OCI-LY7 (cell line): ENCODE measurements around the gene HMCN1. TPM values are rescaled to one million over a fixed set of nuclear protein-coding genes. Genes with fewer than 3 reads are reported as not detected.

Source experiments
- BruUV-seq: library from RNA; stranded (reverse); fragments of 400-500 nt; replicated peaks from 2 replicates; lab custom pipeline; 2021; lab: Mats Ljungman, UMichigan
- CTCF ChIA-PET: fragments of 300-600 bp; sonication (Branson Sonifier 250); formaldehyde crosslinking; loops from one replicate; lab custom pipeline; 2022; ENCODE audit warnings: antibody characterized with exemption; ENCODE audit not compliant: unreplicated experiment; lab: Charles Lee
- POLR2A ChIA-PET: fragments of 300-600 bp; sonication (Branson Sonifier 250); formaldehyde crosslinking; loops from one replicate; lab custom pipeline; 2022; ENCODE audit warnings: antibody characterized with exemption; lab: Charles Lee
- DNase-seq: peaks from one replicate; pipeline ENCODE4 v3.0.0-alpha.2; 2015; ENCODE audit warnings: low spot score
- H2AFZ ChIP-seq: fragments of 200-600 bp; sonication (generic), shearing (Covaris generic); 2 replicates; pipeline ENCODE4 v1.6.1; 2014; ENCODE audit warnings: mild to moderate bottlenecking, antibody characterized with exemption, low read length, moderate library complexity
- H3K27ac ChIP-seq: fragments of 200-600 bp; sonication (generic); 2 replicates; pipeline ENCODE4 v1.5.1; 2014; ENCODE audit warnings: mixed run types, low read depth, mild to moderate bottlenecking, moderate library complexity, low read length, inconsistent platforms; ENCODE audit not compliant: poor library complexity, severe bottlenecking
- H3K36me3 ChIP-seq: fragments of 200-600 bp; sonication (generic); 2 replicates; pipeline ENCODE4 v1.6.1; 2014; ENCODE audit warnings: mild to moderate bottlenecking, antibody characterized with exemption, low read length, moderate library complexity, mixed read lengths; ENCODE audit not compliant: insufficient read depth
- H3K4me1 ChIP-seq: fragments of 200-600 bp; sonication (generic); 2 replicates; pipeline ENCODE4 v1.5.1; 2014; ENCODE audit warnings: mild to moderate bottlenecking, low read length; ENCODE audit not compliant: insufficient read depth, poor library complexity, severe bottlenecking
- H3K4me2 ChIP-seq: fragments of 200-600 bp; sonication (generic); 2 replicates; pipeline ENCODE4 v1.6.1; 2014; ENCODE audit warnings: mild to moderate bottlenecking, low read length
- H3K4me3 ChIP-seq: fragments of 200-600 bp; sonication (generic); 2 replicates; pipeline ENCODE4 v1.5.1; 2014; ENCODE audit warnings: mild to moderate bottlenecking, low read depth, low read length; ENCODE audit not compliant: poor library complexity, severe bottlenecking
- H3K79me2 ChIP-seq: fragments of 200-600 bp; sonication (generic); 2 replicates; pipeline ENCODE4 v1.6.1; 2016; ENCODE audit warnings: low read depth, mild to moderate bottlenecking, low read length, moderate library complexity, mixed read lengths; ENCODE audit not compliant: insufficient read depth
- H3K9me2 ChIP-seq: fragments of 200-600 bp; sonication (generic); 2 replicates; pipeline ENCODE4 v1.6.1; 2016; ENCODE audit warnings: mild to moderate bottlenecking, low read length, mixed read lengths; ENCODE audit not compliant: insufficient read depth
- H3K9me3 ChIP-seq: fragments of 200-600 bp; sonication (generic); 2 replicates; pipeline ENCODE4 v1.6.1; 2014; ENCODE audit warnings: mild to moderate bottlenecking, mixed run types, low read length, mixed read lengths
- H4K20me1 ChIP-seq: fragments of 200-600 bp; sonication (generic); 2 replicates; pipeline ENCODE4 v1.6.1; 2014; ENCODE audit warnings: mild to moderate bottlenecking, antibody characterized with exemption, low read length, moderate library complexity, mixed read lengths; ENCODE audit not compliant: insufficient read depth
- EZH2phosphoT487 ChIP-seq: fragments of 200-600 bp; sonication (generic); IDR thresholded peaks from 2 replicates; pipeline ENCODE4 v1.6.1; 2018; ENCODE audit warnings: low read depth, borderline replicate concordance, mild to moderate bottlenecking, mixed run types, antibody characterized with exemption, low read length, moderate library complexity, mixed read lengths
- intact Hi-C: fragments of 100-400 bp; cut with micrococcal nuclease; formaldehyde crosslinking; loops from one replicate; pipeline ENCODE4 v1.10.0; 2022; ENCODE audit not compliant: unreplicated experiment
- total RNA-seq, 2 experiments: library from RNA; depleted of rRNA in 1 of 2; stranded (reverse); fragments of >200 nt in 1 of 2; shearing (Covaris generic) in 1 of 2; gene quantifications; 2 replicates each; pipeline ENCODE4 v1.2.3, GENCODE V29; 2014 to 2022
- TF ChIP-seq, protein P1 (sequence below): fragments of 200-600 bp; sonication (generic); conservative IDR thresholded peaks from 2 replicates; pipeline ENCODE4 v1.5.1; 2014; ENCODE audit warnings: mild to moderate bottlenecking, antibody characterized with exemption, low read length, moderate library complexity, mixed read lengths

The HMCN1 gene
- total RNA-seq, 2 experiments from 2014 or later, result 0.02 TPM; not detected in 1

DNA sequence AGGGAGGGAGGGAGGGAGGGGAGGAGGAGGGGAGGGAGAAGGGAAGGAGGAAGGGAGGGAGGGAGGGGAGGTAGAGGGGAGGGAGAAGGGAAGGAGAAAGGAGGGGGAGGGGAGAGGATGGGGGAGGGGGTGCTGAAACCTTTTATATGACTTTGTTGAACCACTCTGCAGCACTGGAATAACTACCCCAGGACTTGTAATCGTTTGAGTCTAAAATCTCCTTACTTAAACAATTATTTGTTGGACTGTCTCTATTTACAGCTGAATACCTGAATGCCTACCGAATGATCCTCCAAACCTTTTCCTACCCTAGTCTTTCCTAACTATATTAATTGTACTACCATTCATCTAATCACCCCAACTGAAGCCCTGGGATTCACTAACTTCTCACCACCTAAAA, 459.0 kb downstream of the HMCN1 start:
- no peaks in the 10 kb centered on the region for H4K20me1 ChIP-seq
- TF ChIP-seq, protein P1, sequence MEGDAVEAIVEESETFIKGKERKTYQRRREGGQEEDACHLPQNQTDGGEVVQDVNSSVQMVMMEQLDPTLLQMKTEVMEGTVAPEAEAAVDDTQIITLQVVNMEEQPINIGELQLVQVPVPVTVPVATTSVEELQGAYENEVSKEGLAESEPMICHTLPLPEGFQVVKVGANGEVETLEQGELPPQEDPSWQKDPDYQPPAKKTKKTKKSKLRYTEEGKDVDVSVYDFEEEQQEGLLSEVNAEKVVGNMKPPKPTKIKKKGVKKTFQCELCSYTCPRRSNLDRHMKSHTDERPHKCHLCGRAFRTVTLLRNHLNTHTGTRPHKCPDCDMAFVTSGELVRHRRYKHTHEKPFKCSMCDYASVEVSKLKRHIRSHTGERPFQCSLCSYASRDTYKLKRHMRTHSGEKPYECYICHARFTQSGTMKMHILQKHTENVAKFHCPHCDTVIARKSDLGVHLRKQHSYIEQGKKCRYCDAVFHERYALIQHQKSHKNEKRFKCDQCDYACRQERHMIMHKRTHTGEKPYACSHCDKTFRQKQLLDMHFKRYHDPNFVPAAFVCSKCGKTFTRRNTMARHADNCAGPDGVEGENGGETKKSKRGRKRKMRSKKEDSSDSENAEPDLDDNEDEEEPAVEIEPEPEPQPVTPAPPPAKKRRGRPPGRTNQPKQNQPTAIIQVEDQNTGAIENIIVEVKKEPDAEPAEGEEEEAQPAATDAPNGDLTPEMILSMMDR, result no peak
- TF ChIP-seq EZH2phosphoT487, result no peak
- no peak overlapping the region for H3K4me2 ChIP-seq
- H3K36me3 ChIP-seq, result no peaks in the 10 kb centered on the region
- H3K4me3 ChIP-seq, result no peak overlapping the region
- BruUV-seq, result no TSS peak
- intact Hi-C loops, result no loop called here
- no peaks in the 10 kb centered on the region for H3K9me3 ChIP-seq
- H3K27ac ChIP-seq, result no peak overlapping the region
- H3K9me2 ChIP-seq, result no peaks in the 10 kb centered on the region
- POLR2A ChIA-PET, result no interaction called here
- no peak for DNase-seq
- H2AFZ ChIP-seq, result no peak overlapping the region
- H3K79me2 ChIP-seq, result no peaks in the 10 kb centered on the region
- CTCF ChIA-PET, result no interaction called here
- no peaks in the 10 kb centered on the region for H3K4me1 ChIP-seq

DNA sequence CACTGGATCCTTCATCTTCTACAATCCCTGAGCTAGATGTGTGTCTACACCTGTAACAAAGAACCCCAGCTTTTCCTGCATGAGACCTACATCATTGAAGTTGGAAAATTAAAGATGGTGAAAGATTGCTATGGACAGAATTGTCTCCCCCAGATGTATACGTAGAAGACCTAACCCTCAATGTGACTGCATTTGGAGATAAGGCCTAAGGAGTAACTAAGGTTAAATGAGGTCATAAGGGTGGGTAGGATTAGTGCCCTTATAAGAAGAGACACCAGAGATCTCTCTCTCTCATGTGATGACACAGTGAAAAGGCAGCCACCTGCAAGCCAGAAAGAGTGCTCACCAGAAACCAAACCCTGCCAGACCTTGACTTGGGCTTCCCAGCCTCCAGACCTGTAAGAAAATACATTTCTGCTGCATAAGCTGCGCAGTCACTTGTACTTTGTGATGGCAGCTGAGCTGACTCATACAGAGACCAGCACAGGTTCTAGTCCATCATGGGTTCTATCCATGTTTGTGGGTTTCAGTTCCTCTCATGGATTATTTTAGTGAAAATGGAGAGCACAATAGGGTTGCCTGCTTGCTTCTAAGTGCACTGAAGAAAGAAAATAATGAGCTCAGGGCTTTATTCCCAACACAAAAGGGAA, 460.0 kb downstream of the HMCN1 start:
- Histone ChIP-seq H2AFZ (no peak overlapping the region), H3K27ac (no peak overlapping the region), H3K36me3 (no peaks in the 10 kb centered on the region), H3K4me2 (no peak overlapping the region), H3K4me3 (no peak overlapping the region), H3K9me3 (no peaks in the 10 kb centered on the region), H3K9me2 (no peaks in the 10 kb centered on the region), H3K79me2 (no peaks in the 10 kb centered on the region), H3K4me1 (no peaks in the 10 kb centered on the region), H4K20me1 (no peaks in the 10 kb centered on the region)
- no peak for TF ChIP-seq EZH2phosphoT487
- TF ChIP-seq, protein P1, result no peak
- POLR2A ChIA-PET, result interaction anchor here (1.0 to 1.1 kb wide), 2 partner anchors 15 to 16 kb away, joined by 3 to 4 read pairs; no protein-coding TSS in a partner anchor
- no TSS peak for BruUV-seq
- intact Hi-C loops, result no loop called here
- CTCF ChIA-PET, result no interaction called here
- no peak for DNase-seq

DNA sequence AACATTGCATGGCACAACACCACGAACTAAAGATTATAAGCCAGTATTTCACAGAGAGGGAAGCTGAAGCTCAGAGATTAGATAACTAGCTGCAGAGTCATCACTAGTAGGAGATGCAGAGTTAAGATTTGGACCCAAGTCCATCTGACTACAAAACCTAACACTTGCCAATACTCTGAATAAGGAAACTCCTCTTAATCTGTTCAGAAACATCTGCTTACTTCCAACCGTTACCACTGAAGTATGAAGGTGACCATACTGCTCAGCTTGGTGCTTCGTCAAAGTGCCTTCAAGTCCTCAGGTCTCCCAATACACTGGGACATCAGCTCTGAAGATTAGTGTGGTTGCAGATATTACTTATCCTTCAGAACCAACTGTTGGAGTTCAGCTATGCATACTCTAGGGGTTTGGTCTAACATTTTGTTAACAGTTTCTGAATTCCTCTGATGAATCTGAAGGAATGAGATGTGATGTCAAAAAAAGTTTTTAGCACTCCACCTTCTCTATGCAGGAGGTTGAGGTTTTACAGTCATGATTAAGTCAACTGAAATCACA, 461.3 kb downstream of the HMCN1 start:
- TF ChIP-seq EZH2phosphoT487, result no peak
- TF ChIP-seq, protein P1, result no peak
- H3K27ac ChIP-seq, result no peak overlapping the region
- POLR2A ChIA-PET, result interaction anchor here (0.6 to 1.0 kb wide), 3 partner anchors 14 to 1450 kb away, joined by 3 to 4 read pairs (median 3); no protein-coding TSS in a partner anchor
- no peaks in the 10 kb centered on the region for H3K36me3 ChIP-seq
- H3K4me3 ChIP-seq, result no peak overlapping the region
- no peaks in the 10 kb centered on the region for H3K79me2 ChIP-seq
- no peaks in the 10 kb centered on the region for H3K4me1 ChIP-seq
- no peaks in the 10 kb centered on the region for H3K9me2 ChIP-seq
- no peak overlapping the region for H2AFZ ChIP-seq
- intact Hi-C loops, result no loop called here
- CTCF ChIA-PET, result no interaction called here
- H4K20me1 ChIP-seq, result no peaks in the 10 kb centered on the region
- BruUV-seq, result no TSS peak
- no peak for DNase-seq
- no peaks in the 10 kb centered on the region for H3K9me3 ChIP-seq
- no peak overlapping the region for H3K4me2 ChIP-seq
